ENCODE measurements around the gene GPA33.
"Not testable (repeated sequence)": the region's sequence is repeated elsewhere in the genome, so short reads cannot be mapped to it uniquely, and the experiment has no call there.

The GPA33 gene

GRCh38 chr1:167056529-167057231, 33.5 kb downstream of the GPA33 start:
- DNase-seq (ENCODE audit: low spot score) = no peak

- DNase-seq (ENCODE audit: low spot score) = no peak
These were observed 35.1 kb downstream of the GPA33 start for GRCh38 chr1:167054946-167055630.

- no peak for DNase-seq (ENCODE audit: low spot score)
These were observed 35.6 kb downstream of the GPA33 start for GRCh38 chr1:167054531-167054930.

- DNase-seq (ENCODE audit: low spot score) = no peak
These were observed 37.8 kb downstream of the GPA33 start for GRCh38 chr1:167052389-167052788.

GRCh38 chr1:167051907-167052306, 38.3 kb downstream of the GPA33 start:
- no peak for DNase-seq (ENCODE audit: low spot score)

GRCh38 chr1:167043752-167044488, 46.3 kb downstream of the GPA33 start:
- DNase-seq (ENCODE audit: low spot score) = peak; percentile 58

- no peak for DNase-seq (ENCODE audit: low spot score)
These were observed 56.5 kb downstream of the GPA33 start for GRCh38 chr1:167033646-167034045.

GRCh38 chr1:167029553-167029952, 60.6 kb downstream of the GPA33 start:
- not testable (repeated sequence) for DNase-seq (ENCODE audit: low spot score)

GRCh38 chr1:167022384-167022783, 67.8 kb downstream of the GPA33 start:
- DNase-seq (ENCODE audit: low spot score) = no peak

GRCh38 chr1:167016100-167016750, 74.0 kb downstream of the GPA33 start:
- no peak for DNase-seq (ENCODE audit: low spot score)

GRCh38 chr1:167013108-167013929, 76.9 kb downstream of the GPA33 start:
- no peak for DNase-seq (ENCODE audit: low spot score)

GRCh38 chr1:167012570-167012969, 77.6 kb downstream of the GPA33 start:
- DNase-seq (ENCODE audit: low spot score) = no peak

- DNase-seq (ENCODE audit: low spot score) = no peak
These were observed 78.5 kb downstream of the GPA33 start for GRCh38 chr1:167011560-167012191.

GRCh38 chr1:167003711-167004110, 86.5 kb downstream of the GPA33 start:
- no peak for DNase-seq (ENCODE audit: low spot score)

Data from CD4-positive, alpha-beta T cell treated with Interleukin-2 at 100 ng/mL for 4 hours (primary cell).